Stimulated activated CD4-positive, alpha-beta T cell treated with anti-CD3 and anti-CD28 coated beads, Interleukin-4, amount 100 ng/mL, for 24 hours (primary cell): ENCODE results near the gene CHMP2A.

ENCODE experiments used
- DNase-seq: peaks from one replicate; pipeline ENCODE4 v3.0.0-alpha.2; 2020

CHMP2A gene

GRCh38 chr19:58569943-58570670 lies 15.2 kb upstream of the CHMP2A start:
- no peak for DNase-seq

GRCh38 chr19:58569191-58569942 lies 14.5 kb upstream of the CHMP2A start:
- DNase-seq, result no peak

- no peak for DNase-seq
Measured at GRCh38 chr19:58568453-58569130, 13.7 kb upstream of the CHMP2A start.

- DNase-seq, result no peak
Measured at GRCh38 chr19:58566989-58567388, 12.1 kb upstream of the CHMP2A start.

GRCh38 chr19:58563823-58564222 lies 8.9 kb upstream of the CHMP2A start:
- no peak for DNase-seq

- DNase-seq, result peak; percentile 46
Measured at GRCh38 chr19:58563034-58563573, 8.2 kb upstream of the CHMP2A start.

- DNase-seq, result peak; percentile 34
Measured at GRCh38 chr19:58562122-58563033, 7.5 kb upstream of the CHMP2A start.

GRCh38 chr19:58561373-58562121 lies 6.6 kb upstream of the CHMP2A start:
- no peak for DNase-seq

GRCh38 chr19:58560921-58561320 lies 6.0 kb upstream of the CHMP2A start:
- no peak for DNase-seq

- DNase-seq, result no peak
Measured at GRCh38 chr19:58560007-58560887, 5.3 kb upstream of the CHMP2A start.

GRCh38 chr19:58559275-58560006 lies 4.5 kb upstream of the CHMP2A start:
- peak; percentile 78 for DNase-seq

- peak; percentile 100 for DNase-seq
Measured at GRCh38 chr19:58558623-58559274, 3.8 kb upstream of the CHMP2A start.

- peak; percentile 67 for DNase-seq
Measured at GRCh38 chr19:58558066-58558622, 3.2 kb upstream of the CHMP2A start, which contains the start of gene UBE2M. Gene UBE2M (minus strand): TSS chr19:58558611. CDS start chr19:58558381, 230 bp downstream.

- no peak for DNase-seq
Measured at GRCh38 chr19:58557221-58558065, 2.5 kb upstream of the CHMP2A start.

- DNase-seq, result no peak
Measured at GRCh38 chr19:58556622-58557220, 1.8 kb upstream of the CHMP2A start.

GRCh38 chr19:58555920-58556621 lies 1.2 kb upstream of the CHMP2A start:
- DNase-seq, result no peak
